HG02981 (cell line): ENCODE results near the gene LDLRAD3.

Experiments
- ATAC-seq: cut with Tn5 transposase; IDR thresholded peaks from one replicate; pipeline ENCODE4 v1.9.1; 2021; ENCODE audit warnings: mild to moderate bottlenecking, moderate library complexity; ENCODE audit not compliant: unreplicated experiment

Gene LDLRAD3

GRCh38 chr11:36254713-36255112 is 310.9 kb downstream of the LDLRAD3 start:
- no peak for ATAC-seq

DNA sequence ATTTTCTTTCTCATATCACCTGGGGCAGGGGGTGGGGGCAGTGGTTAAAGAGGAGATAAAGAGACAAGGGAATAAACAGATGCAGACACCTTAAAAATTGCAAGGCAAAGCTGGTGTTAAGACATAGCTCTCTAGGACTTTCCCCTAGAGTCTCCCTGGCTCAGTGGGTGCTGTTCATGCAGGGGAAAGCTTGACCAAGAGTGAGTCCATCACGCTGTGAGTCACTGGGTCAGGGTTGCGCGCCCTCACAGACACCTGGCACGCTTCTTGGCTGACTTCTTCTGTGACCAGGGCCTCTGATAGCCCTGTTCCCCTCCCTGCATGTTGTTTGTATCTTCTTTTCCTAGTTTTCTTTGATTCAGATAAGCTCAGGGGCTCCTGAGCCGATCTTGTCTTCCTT is 313.5 kb downstream of the LDLRAD3 start:
- no peak for ATAC-seq

GRCh38 chr11:36258730-36259360 is 315.0 kb downstream of the LDLRAD3 start:
- no peak for ATAC-seq

- no peak for ATAC-seq
Observed at GRCh38 chr11:36261094-36261493, 317.2 kb downstream of the LDLRAD3 start.

- ATAC-seq = no peak
Observed at GRCh38 chr11:36264011-36264972, 320.4 kb downstream of the LDLRAD3 start.

DNA sequence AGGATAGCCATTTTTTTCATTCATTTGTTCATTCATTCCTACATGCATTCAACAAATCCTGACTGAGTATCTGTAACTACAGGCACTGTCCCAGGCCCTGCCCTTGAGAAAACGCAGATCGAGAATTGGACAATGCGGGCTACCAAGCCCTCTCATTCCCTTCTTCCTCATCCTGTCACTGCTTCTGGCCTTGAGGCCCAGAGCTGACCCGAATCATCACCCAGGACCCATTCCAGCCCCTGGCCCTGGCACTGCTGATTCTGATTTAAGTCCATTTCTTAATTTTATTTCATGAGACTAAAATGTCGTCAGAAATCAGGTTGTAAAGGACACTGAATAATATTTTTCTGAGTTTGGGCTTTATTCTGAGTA is 321.1 kb downstream of the LDLRAD3 start:
- ATAC-seq = no peak

- peak; percentile 79 for ATAC-seq
Observed at GRCh38 chr11:36265793-36266628, 322.1 kb downstream of the LDLRAD3 start.

GRCh38 chr11:36266767-36267166 is 322.9 kb downstream of the LDLRAD3 start:
- no peak for ATAC-seq

DNA sequence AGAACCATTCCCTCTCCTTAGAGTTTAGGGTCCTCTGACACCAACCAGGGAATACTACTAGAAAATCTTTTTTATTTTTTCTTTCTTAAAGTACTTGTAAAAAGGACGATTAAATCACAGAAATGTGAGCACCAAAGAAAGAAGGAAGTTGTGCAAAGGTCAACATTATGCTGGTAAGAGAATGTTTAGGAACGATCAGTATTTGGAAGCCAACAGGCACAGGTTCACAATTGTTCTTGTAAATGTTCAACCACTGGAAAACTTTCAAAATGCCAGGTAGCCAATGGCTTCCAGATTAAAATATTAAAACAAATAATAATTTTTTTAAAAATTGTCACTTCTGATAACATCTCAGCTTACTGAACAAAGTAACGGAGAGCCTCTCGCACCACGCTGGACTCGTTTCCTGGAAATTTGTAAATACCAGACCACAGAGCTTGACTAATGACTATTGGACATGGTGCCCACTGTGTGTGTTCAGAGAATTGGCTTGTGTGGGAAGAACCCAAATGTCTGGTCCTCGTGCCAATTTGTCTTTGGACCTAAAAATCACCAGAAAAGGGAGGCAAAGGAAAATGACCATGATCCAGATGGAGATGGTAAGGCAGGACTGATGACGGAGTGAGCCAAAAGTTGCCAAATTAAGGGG is 324.6 kb downstream of the LDLRAD3 start:
- no peak for ATAC-seq

- ATAC-seq = no peak
Observed at GRCh38 chr11:36270701-36271100, 326.8 kb downstream of the LDLRAD3 start.

GRCh38 chr11:36271794-36272407 is 328.0 kb downstream of the LDLRAD3 start:
- no peak for ATAC-seq

DNA sequence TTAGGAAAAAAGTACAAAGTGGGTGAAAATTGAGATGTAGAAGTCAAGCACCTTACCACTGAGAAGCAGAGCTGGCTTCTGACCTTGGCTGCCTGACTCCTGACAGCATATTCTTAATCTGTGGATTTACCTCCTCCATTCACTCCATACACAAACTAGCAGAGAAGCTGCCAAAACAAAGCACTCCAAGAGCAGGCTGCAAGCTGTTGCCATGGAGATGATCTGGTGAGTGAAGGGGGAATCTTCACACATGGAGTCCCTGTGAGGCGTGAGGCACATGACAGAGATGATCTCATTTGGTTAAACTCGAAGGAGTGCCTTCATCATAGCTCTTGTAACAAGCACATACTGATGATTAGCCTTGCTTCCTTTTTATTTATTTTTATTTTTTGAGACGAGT is 329.2 kb downstream of the LDLRAD3 start:
- ATAC-seq = no peak

DNA sequence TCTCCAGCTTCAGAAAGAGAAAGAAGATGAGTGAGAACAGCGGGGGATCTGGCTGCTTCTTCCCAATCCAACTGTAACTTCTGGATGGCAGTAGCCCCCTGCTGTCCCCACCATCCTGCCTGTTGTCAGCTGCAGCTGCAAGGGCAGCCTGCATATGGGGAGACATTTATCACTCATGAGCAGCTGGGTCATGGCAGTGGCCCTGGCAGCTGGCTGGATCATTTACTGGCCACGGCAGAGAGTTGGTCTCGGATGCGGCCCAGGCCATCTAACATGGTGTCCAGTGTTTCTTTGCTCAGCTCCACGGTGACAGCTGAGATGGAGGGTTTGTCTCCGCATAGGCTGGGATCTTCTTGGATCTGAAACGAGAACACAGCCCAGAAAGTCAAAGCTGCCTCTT is 330.6 kb downstream of the LDLRAD3 start:
- ATAC-seq = no peak

GRCh38 chr11:36278531-36279282 is 334.8 kb downstream of the LDLRAD3 start:
- ATAC-seq = no peak

DNA sequence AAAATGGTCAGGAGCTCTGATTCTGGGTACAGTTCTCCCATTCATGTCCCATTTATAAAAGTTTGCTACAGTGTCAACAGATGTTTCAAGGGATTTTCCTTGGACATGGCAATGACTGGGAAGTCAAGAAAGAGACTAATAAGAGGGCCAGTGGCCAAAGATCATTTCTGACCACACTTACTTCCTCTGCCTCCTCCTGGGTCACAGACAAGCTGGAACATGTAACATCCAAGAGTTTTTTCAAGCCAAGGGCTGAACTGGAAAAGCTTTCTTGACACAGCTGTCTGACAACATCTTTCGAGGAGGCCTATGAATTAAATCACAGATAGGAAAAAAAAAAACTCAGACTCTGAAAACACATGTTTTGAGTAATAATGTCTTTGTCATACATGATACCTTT is 336.7 kb downstream of the LDLRAD3 start:
- no peak for ATAC-seq
